ENCODE results near the gene ATP6V0C. TPM values are rescaled to one million over a fixed set of nuclear protein-coding genes. Genes with fewer than 3 reads are reported as not detected.

ATP6V0C gene
- total RNA-seq, 1 donor from 2014 or later = 155 TPM

GRCh38 chr16:2524339-2524938 is 10.7 kb downstream of the ATP6V0C start:
- Mint-ChIP-seq H3K4me3 (peak overlapping the region; percentile 69), H3K36me3 (peaks cover 8% of the 10 kb centered on the region), H3K27me3 (no peaks in the 10 kb centered on the region), H3K9me3 (no peaks in the 10 kb centered on the region), H3K4me1 (ENCODE audit: unreplicated experiment) (peaks cover 7% of the 10 kb centered on the region), H3K27ac (peak overlapping the region; percentile 77)
- TF ChIP-seq CTCF (conservative IDR thresholded peaks at IDR 0.05) = no peak
- DNase-seq (ENCODE audit: extremely low spot score, unreplicated experiment) = no peak

- H3K4me1 Mint-ChIP-seq (ENCODE audit: unreplicated experiment) = no peaks in the 10 kb centered on the region
- DNase-seq (ENCODE audit: extremely low spot score, unreplicated experiment) = no peak
- no peaks in the 10 kb centered on the region for H3K9me3 Mint-ChIP-seq
- TF ChIP-seq CTCF (conservative IDR thresholded peaks at IDR 0.05) = no peak
- no peak overlapping the region for H3K4me3 Mint-ChIP-seq
- H3K36me3 Mint-ChIP-seq = peaks cover 3% of the 10 kb centered on the region
- H3K27ac Mint-ChIP-seq = peak overlapping the region; percentile 26
- no peaks in the 10 kb centered on the region for H3K27me3 Mint-ChIP-seq
Observed at GRCh38 chr16:2526135-2526534, 12.4 kb downstream of the ATP6V0C start.

GRCh38 chr16:2527071-2527783 is 13.5 kb downstream of the ATP6V0C start:
- H3K36me3 Mint-ChIP-seq = no peaks in the 10 kb centered on the region
- H3K27ac Mint-ChIP-seq = no peak overlapping the region
- no peak for TF ChIP-seq CTCF (conservative IDR thresholded peaks at IDR 0.05)
- H3K4me1 Mint-ChIP-seq (ENCODE audit: unreplicated experiment) = no peaks in the 10 kb centered on the region
- no peaks in the 10 kb centered on the region for H3K9me3 Mint-ChIP-seq
- no peak overlapping the region for H3K4me3 Mint-ChIP-seq
- DNase-seq (ENCODE audit: extremely low spot score, unreplicated experiment) = no peak
- no peaks in the 10 kb centered on the region for H3K27me3 Mint-ChIP-seq

DNA sequence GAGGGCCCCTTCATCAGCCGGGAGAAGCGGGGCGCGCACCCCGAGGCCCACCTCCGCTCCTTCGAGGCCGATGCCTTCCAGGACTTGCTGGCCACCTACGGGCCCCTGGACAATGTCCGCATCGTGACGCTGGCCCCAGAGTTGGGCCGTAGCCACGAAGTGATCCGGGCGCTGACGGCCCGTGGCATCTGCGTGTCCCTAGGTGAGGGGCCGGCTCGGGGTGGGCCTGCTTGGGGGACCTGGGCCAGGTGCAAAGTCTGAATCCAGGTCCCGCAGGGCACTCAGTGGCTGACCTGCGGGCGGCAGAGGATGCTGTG is 14.0 kb downstream of the ATP6V0C start:
- Mint-ChIP-seq H3K4me3 (no peak overlapping the region), H3K9me3 (no peaks in the 10 kb centered on the region), H3K4me1 (ENCODE audit: unreplicated experiment) (no peaks in the 10 kb centered on the region), H3K36me3 (no peaks in the 10 kb centered on the region), H3K27ac (no peak overlapping the region), H3K27me3 (no peaks in the 10 kb centered on the region)
- DNase-seq (ENCODE audit: extremely low spot score, unreplicated experiment) = no peak
- no peak for TF ChIP-seq CTCF (conservative IDR thresholded peaks at IDR 0.05)

DNA sequence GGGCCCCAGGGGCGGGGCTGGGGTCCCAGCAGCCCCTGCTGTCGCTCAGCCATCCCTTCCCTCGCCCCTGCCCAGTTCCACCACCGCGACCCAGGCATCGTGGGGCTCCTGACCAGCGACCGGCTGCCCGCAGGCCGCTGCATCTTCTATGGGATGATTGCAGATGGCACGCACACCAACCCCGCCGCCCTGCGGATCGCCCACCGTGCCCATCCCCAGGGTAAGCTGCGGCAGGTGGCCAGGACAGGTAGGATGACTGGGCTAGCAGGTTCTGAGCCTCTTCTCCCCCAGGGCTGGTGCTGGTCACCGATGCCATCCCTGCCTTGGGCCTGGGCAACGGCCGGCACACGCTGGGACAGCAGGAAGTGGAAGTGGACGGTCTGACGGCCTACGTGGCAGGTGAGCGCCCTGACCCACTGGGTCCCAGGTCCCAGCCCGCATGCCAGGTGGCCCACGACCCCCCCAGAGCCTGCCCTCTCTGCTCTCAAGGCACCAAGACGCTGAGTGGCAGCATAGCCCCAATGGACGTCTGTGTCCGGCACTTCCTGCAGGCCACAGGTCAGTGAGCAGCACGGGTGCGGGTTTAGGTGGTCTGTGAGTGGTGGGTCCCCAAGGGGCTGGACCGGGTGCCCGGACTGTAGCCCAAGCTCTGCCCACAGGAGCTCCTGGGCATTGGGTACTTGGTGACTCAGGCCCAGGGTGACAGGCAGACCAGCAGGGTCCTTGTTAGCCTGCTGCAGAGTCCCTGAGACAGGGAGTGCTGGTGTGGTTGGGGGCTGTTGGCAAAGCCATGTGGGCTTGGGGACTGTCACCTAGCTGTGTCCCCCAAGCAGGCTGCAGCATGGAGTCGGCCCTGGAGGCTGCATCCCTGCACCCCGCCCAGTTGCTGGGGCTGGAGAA is 14.7 kb downstream of the ATP6V0C start:
- no peaks in the 10 kb centered on the region for H3K4me1 Mint-ChIP-seq (ENCODE audit: unreplicated experiment)
- no peak overlapping the region for H3K27ac Mint-ChIP-seq
- DNase-seq (ENCODE audit: extremely low spot score, unreplicated experiment) = no peak
- H3K27me3 Mint-ChIP-seq = no peaks in the 10 kb centered on the region
- no peaks in the 10 kb centered on the region for H3K36me3 Mint-ChIP-seq
- no peaks in the 10 kb centered on the region for H3K9me3 Mint-ChIP-seq
- H3K4me3 Mint-ChIP-seq = no peak overlapping the region
- no peak for TF ChIP-seq CTCF (conservative IDR thresholded peaks at IDR 0.05)
